HG02970 (cell line): ENCODE measurements around the gene PRKD2.
A peak's percentile ranks its signal among the peaks of the same experiment; 100 is the strongest.

Experiments
- ATAC-seq: cut with Tn5 transposase; IDR thresholded peaks from one replicate; pipeline ENCODE4 v1.9.1; 2021; ENCODE audit warnings: mild to moderate bottlenecking, moderate library complexity, moderate number of reproducible peaks; ENCODE audit not compliant: unreplicated experiment, low FRiP score

PRKD2 gene

DNA sequence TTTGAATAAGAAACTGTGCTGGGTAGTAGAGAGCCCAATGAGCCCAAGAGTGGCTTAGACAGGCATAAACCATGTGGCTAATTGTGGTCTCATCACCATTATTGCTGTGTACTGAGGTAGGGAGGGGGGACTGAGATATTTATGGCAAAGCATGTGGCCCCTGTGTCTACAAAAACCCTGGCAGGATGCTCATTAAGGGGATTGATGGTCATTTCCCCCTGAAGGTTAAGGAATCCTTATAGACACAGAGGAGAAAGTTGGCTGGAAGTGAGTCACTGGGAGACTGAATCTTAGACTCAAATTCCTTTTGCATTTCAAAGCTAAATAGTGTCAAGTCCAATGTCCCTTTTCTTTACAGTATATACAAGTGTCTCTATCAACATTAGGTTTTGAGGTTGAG, 46.1 kb downstream of the PRKD2 start:
- no peak for ATAC-seq

- ATAC-seq = no peak
These were observed 48.3 kb downstream of the PRKD2 start for GRCh38 chr19:46668662-46669061.

DNA sequence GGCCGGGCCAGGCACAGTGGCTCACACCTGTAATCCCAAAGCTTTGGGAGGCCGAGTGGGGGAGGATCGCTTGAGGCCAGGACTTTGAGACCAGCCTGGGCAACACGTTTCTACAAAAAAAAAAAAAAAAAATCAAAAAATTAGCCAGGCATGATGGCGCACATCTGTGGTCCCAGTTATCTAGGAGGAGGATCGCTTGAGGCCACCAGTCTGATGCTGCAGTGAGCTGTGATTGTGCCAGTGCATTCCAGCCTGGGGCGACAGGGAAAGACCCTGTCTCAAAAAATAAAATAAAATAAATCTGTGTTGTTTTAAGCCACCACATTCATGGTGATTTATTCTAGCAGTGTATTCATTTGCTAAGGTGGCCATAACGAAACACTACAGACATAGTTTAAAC, 51.8 kb downstream of the PRKD2 start:
- no peak for ATAC-seq

DNA sequence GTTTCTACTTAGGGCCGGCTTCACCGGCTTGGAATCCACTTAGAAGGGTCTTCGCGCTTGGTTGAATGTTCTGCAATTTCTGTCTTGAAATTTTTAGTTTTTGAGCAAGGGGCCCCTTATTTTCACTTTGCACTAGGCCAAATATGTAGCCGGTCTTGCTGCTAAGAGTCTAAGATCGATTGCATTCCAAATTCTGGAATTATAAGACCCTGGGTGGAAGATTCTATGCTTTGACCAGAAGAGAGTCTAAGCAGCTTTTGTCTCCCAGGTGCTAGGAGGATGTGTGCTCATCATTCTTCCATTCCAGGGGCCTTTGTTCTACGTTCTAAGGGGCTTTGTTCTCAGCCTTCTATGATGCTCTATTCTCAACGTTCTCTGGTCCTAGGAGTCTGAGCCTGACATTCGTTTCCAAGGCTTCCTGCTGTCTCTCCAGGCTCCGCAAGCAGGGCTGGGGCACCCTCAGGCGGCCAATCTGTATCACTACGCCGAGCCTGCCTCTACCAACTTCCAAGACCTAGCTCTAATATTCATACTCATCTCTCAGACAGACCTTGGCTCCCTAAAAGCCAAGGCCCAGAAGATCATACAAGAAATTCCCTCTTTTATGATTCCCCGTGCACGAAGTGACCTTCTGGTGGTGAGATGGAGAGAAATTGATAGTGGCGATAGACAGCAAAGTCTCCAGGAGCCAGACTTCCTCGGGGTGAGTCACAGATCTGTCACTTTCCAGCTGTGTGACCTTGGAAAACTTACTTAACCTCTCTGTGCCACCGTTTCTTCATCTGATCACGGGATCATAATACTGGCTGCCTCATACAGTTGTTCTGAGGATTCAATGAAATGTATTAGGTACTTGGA, 55.0 kb downstream of the PRKD2 start:
- ATAC-seq = no peak

DNA sequence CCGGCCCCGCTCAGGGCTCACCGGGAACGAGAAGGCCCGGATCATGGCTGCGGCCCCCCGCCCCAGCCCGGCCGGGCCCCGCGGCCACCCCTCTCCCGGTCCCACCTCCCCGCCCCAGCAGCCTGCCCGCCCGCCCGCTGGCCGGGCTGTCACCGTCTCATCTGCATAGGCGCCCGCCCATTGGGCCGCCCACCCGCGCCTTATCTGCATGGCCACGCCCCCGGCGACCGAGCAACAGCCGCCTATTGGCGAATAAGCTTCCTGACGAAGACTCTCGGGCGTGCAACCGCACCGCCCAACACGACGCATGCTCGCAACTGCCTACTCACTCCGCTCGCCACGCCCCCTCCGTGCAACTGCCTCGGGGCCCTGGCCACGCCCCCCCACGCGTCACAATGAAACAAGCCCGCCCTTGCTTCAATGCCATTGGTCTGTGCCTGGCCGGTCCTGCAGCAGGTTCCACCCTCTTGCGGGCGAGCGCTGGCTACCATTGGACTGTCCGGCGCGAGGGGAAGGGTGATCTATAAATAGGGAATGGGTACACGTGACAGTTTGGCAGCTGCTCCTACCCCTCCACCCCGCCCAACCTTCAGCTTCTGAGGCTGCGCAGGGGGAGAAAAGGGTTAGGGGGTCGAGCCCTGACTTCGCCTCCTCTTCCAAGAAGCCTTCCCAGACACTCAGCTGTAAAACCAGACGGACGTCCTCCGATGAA, 55.7 kb downstream of the PRKD2 start, which contains the start of gene DACT3:
Gene DACT3, minus strand, starts transcription at position 163 of the 712 bp plus-strand sequence. Its CDS starts 118 bp downstream, at position 45.
- ATAC-seq = peak; percentile 93

- no peak for ATAC-seq
These were observed 56.3 kb downstream of the PRKD2 start for GRCh38 chr19:46660551-46661019.

- ATAC-seq = no peak
These were observed 56.9 kb downstream of the PRKD2 start for GRCh38 chr19:46660008-46660517.

- no peak for ATAC-seq
These were observed 57.5 kb downstream of the PRKD2 start for GRCh38 chr19:46659151-46660007.

GRCh38 chr19:46656541-46656940, 60.4 kb downstream of the PRKD2 start:
- no peak for ATAC-seq

DNA sequence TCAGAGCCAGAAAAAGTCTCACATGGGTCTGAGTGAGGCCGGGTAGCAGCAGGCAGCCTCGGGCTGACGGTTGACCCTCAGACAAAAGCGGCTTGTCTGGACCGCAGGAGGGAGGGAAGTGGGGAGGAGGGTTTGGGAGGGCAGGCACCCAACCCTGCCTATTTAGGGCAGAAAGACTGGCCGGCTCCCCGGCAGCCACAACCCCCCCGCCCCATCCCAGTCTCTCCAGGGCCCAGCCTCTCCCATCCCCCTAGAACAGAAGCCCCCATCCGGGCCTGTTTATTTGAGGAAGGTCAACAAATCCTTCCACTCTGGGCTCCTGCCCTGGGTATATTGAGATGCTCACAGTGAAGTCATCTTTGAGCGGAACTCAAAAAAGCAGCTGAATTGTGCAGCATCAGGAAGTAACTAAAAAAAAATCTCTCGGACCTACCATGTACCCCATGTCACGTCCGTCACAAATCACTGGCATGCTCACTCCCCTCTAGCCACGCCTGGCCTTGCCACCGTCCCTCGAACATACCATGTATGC, 62.2 kb downstream of the PRKD2 start:
- ATAC-seq = no peak

DNA sequence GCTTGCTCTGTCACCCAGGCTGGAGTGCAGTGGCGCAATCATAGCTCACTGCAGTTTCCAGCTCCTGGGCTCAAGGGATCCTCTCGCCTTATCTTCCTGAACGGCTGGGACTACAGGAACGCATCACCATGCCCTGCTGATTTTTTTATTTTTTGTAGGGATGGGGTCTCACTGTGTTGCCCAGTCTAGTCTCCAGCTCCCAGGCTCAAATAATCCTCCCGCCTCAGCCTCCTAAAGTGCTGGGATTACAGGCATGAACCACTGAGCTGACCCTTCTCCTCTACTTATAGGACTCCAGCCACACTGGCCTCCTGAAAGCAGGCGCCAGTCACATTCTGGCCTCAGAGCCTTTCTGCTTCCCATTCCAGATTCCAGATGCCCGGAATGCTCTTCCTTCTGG, 66.5 kb downstream of the PRKD2 start:
- no peak for ATAC-seq

DNA sequence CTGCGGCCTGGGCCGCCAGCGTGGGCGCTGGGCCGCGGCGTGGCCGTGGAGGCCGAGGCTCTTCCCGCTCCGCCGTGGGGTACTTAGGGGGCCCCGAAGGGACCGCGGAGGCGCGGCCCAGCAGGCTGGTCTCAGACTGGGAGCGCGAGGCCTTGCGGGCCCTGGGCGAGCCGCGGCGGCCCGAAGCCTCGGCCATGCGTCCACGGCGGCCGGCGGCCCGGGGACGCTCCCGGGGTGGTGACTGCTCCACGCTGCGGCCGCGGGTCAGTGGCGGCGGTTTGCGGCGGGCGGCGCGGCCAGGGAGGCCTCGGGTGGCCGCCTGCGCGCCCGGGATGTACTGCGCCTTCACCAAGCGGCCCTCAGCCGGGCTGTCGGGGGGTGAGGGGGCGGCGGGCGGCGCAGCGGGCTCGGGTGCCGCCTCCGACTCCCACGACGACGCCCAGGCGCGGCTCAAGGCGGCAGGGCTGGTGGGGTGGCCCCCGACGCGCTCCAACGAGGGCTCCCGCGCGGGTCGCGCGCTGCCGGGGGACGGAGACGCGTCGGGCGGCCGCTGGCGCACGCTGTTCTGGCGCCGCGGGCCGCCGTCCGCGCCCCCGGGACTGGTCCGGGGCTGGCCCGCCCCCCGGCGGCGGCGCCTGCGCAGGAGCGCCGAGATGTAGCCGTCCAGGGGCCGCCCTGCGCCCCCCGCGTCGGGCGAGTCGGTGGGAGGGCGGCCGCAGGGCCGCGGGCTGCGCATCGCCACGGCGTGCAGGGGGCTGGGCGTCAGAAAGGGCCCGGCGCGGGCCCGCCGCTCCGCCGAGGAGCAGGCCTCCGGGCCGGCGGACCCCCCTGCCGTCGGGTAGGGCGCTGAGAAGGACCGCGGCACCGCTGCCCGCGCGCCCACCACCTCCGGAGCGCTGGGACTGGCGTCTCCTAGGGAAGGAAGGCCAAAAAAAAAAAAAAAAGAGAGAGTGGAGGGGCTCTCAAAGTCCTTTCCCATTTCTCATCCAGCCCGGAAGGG, 67.7 kb downstream of the PRKD2 start:
- ATAC-seq = no peak

DNA sequence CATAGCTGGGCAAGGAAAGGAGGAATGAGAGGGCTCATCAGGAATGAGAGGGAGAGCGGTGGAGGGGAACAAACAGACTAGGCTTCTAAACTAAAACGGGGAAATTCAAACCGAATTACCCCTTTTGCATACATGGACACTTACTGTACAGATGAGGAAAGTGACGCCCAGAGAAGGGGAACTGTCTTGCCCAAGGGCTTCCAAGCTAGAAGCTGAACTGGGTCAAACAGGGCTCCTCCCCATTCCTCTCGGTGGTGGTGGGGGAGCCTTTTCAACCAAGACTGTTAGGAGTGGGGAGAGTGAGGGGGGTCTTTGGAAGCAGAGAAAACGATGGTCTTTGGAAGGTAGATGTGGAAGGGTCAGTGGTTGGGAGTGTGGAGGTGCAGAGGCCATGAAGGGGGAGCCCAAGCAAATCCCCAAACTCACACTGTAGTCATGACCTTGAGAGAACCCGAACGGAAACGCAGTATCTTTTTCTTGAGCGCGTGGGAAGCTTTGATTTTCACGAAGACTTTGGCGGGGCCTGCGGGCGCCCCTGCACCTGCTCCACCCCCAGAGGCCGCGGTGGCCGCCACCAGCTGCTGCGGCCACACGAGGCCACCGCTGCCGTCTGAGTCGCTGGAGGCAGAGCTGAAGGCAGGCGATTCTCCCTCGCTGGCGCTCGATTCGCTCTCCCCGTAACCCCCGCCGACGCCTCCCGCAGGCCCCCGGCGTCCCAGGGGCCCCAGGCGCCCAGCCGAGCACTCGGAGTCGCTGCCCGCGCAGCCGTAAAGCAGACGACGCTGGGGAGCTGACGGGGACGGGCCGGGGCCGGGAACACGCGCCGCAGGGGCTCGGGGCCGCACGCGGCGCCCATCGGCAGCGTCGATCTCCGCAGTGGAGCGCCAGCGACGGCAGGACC, 68.6 kb downstream of the PRKD2 start:
- no peak for ATAC-seq

- no peak for ATAC-seq
These were observed 70.5 kb downstream of the PRKD2 start for GRCh38 chr19:46646402-46646801.

GRCh38 chr19:46644720-46645119, 72.2 kb downstream of the PRKD2 start:
- ATAC-seq = no peak

- no peak for ATAC-seq
These were observed 76.3 kb downstream of the PRKD2 start for GRCh38 chr19:46640656-46641055.

GRCh38 chr19:46639358-46640182, 77.3 kb downstream of the PRKD2 start:
- no peak for ATAC-seq
